ENCODE results near the gene PTPRN2. TPM values are rescaled to one million over a fixed set of nuclear protein-coding genes. Genes with fewer than 3 reads are reported as not detected.

Gene PTPRN2
- total and polyA plus RNA-seq, 2 donors (not counting 3 experiments of a cell fraction or from before 2014, with no cell fraction given) = 0.62 to 0.88 TPM

DNA sequence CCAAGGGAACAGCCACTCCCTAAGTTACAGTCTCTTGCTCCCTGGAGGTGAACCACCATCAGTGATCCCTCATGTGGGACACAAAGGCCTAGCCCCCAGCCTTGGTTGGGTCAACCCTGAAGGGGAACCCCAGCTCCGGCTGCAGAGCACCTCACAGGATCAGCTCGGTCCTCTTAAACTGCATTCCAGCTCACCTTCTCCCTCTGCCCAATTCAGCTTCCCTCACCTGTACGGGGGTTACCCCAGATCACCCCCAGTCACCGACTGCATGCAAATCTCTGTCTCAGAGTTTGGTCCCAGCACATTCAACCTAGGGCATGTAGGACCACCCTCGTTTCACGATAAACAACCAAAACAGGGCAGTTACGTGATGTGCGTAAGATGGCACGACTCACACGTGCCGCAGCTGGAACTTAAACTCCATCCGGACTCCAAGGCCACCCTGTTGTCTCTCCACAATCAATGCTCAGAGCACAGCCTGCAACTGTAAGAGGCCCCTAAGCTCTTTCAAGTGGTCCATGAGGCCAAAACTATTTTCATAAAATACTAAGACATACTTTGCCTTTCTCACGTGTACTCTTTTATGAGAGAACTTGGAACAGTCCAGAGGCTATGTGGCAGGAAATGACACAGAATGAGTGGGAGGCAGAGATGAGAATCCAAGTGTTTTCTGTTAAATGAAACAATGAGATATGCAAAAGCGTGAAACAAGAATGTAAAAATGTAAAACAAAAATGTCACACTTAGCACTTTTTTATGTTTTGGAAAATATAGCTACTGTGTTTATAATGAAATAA lies 285.2 kb downstream of the PTPRN2 start:
- Histone ChIP-seq H3K4me3 (replicated peaks in 1 of 3; ENCODE audit: insufficient read depth in 1 of 3, low read depth in 1 of 3, low read length in 3 of 3) (no peak overlapping the region), H3K27ac (ENCODE audit: insufficient read depth, low read depth, low read length) (no peak overlapping the region), H3K9me1 (replicated peaks; ENCODE audit: control insufficient read depth, extremely low read depth, insufficient read depth, low read length) (no peaks in the 10 kb centered on the region), H3K79me2 (ENCODE audit: control insufficient read depth, insufficient read depth, low read length) (no peaks in the 10 kb centered on the region), H3K4me1 (ENCODE audit: control insufficient read depth, extremely low read depth, insufficient read depth, low read length) (no peaks in the 10 kb centered on the region), H3K36me3 (ENCODE audit: control insufficient read depth in 2 of 2, extremely low read depth in 1 of 2, insufficient read depth in 2 of 2, low read length in 2 of 2) (no peaks in the 10 kb centered on the region), H3K27me3 (ENCODE audit: control insufficient read depth in 2 of 2, insufficient read depth in 2 of 2, low read length in 2 of 2) (no peaks in the 10 kb centered on the region), H2AFZ (ENCODE audit: low read depth, low read length) (no peak overlapping the region), H3K9ac (replicated peaks; ENCODE audit: extremely low read depth, insufficient read depth, low read length) (no peak overlapping the region), H4K20me1 (replicated peaks; ENCODE audit: control insufficient read depth, extremely low read depth, insufficient read depth, low read length) (no peaks in the 10 kb centered on the region), H3K4me2 (ENCODE audit: insufficient read depth, low read length) (no peak overlapping the region), H3K9me3 (replicated peaks; ENCODE audit: control insufficient read depth, insufficient read depth, low read length) (peaks cover 5% of the 10 kb centered on the region)
- no peak for DNase-seq (ENCODE audit: low read depth, low spot score)
- FAIRE-seq = no peak
- dilution Hi-C loops (cut with MboI; ENCODE audit: extremely low pct_ligation_motif_present, low sequenced_read_pairs) = no loop called here
- no peak for TF ChIP-seq MAX (IDR thresholded peaks at IDR 0.05; ENCODE audit: insufficient read depth, insufficient read length)
- no peak for TF ChIP-seq POLR2AphosphoS5 (IDR thresholded peaks at IDR 0.05; ENCODE audit: insufficient read depth, low read depth, low read length)
- no peak for TF ChIP-seq JUN (IDR thresholded peaks at IDR 0.05; ENCODE audit: borderline replicate concordance, insufficient read depth, insufficient read length, low read depth)
- TF ChIP-seq EZH2 (IDR thresholded peaks at IDR 0.05; ENCODE audit: borderline replicate concordance, low read depth, low read length, severe bottlenecking) = no peak
- TF ChIP-seq GATA2 (IDR thresholded peaks at IDR 0.05; ENCODE audit: insufficient read depth, insufficient read length, low read depth, low read length) = no peak
- no peak for TF ChIP-seq FOS (IDR thresholded peaks at IDR 0.05; ENCODE audit: borderline replicate concordance, insufficient read depth, low read length)
- no peak for TF ChIP-seq MYC (IDR thresholded peaks at IDR 0.05; ENCODE audit: low read depth, low read length)
- no peak for TF ChIP-seq CTCF (IDR thresholded peaks at IDR 0.05; ENCODE audit: extremely low read depth in 1 of 2, insufficient read depth in 1 of 2, low read depth in 1 of 2, low read length in 2 of 2)
- no peak for TF ChIP-seq POLR2A (IDR thresholded peaks at IDR 0.05; ENCODE audit: low read depth, low read length)
- POLR2A ChIA-PET = no interaction called here
- CTCF ChIA-PET = no interaction called here
- intact Hi-C loops (cut with micrococcal nuclease) = no loop called here
- no TSS peak for BruUV-seq (replicated peaks)

All from endothelial cell of umbilical vein (primary cell).